Measurements from ENCODE around the gene CDC5L.
"Not testable (repeated sequence)": the region's sequence is repeated elsewhere in the genome, so short reads cannot be mapped to it uniquely, and the experiment has no call there.

Gene CDC5L

DNA sequence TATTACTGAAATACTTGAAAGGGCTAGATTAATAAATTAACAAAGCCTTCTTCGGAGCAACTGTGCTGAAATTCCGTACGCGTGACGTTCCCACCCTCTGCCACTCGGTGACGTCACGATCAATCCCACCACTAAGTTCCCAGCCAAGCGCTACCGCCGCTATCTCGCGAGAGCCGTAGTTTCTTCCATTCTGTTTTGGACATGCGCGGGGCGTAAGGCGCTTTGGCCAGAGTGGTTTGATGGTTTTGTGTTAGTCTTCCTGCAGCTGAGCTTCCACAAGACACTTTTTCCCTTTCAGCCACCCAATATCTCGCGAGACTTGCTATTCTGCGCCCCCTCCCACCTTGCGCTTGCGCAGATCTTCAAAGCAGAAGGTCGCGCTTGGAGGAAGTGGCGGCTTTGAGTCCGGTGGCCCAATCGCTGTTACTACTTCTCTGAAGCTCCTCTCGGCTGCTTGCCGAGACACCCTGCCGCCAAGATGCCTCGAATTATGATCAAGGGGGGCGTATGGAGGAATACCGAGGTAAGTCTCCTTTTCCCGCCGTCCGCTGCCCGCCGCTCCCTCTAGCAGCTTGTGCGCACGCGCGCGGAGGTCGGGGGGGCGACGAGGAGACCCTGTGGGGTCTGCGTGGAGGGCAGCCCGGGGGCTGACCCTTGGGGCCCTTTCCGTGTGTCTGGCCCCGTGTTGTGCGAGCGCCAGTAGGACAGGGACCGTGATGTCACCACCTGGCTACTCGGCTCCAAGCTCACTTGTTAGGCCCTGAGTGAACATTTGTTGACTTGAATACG lies at the start of gene CDC5L:
CDC5L (plus strand) TSS at position 361 of the 789 bp plus-strand sequence; CDS start at position 479, 118 bp downstream.
- DNase-seq = peak; percentile 98 to 99

DNA sequence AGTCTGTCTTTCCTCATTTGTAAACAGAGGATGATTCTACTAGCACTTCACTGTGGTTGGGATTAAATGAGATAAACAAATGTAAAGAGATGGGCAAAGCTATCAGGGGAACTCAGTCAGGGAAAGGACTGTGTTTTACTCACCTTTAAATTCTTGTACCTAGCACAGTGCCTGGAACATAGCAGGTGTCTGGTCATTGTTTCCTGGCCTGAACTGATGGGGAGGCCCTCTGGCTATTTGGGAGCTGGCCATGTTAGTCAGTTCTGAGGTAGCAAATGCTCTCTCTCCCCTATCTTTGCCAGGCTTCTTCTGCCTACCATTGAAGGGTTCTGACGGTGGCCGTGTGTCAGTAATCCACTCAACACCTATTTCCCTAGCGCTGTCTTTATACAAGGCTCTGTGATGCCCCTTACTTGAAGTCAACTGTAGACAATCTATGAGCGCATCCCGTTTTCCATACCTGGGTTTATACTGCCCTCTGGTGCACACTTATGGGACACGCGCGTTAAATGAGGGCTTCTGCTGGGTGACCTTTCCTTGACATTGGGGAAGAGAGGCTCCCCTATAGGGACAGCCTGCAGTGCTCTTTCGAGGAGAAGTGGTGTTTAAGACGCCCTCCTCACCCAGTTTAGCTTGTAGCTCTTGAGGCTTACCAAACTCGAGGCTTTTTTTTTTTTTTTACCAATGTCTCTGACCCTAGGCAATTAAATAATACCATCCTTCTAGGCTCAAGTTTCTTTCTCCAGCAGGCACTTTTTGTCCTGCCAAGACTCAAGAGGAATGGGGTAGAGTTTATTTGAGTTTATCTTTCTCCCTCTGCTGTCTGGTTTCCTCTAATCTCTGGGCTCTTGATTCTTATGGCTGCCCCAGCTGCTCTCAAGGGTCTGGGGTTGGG lies 49.0 kb upstream of the CDC5L start:
- peak in 1 of 2 experiments; percentile 58 for DNase-seq

DNA sequence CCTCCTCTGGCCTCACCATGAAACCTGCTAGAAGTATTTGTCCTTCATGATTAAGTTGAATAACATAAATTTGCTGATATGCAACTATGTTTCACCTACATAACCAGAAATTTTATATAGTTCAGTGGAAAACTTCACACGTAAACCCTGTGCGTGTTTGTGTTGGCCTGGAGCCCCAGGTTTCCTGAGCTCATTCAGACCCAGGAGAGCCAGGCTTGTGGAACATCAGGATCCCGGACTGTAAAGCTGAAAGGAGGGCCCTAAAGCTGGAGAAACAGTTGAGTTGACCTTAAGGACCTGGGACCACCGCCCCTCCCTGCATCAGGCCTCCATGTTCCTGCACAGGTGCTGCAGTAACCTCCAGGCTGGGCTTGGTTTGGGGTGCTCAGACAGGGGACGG lies 48.2 kb upstream of the CDC5L start:
- no peak for DNase-seq

DNA sequence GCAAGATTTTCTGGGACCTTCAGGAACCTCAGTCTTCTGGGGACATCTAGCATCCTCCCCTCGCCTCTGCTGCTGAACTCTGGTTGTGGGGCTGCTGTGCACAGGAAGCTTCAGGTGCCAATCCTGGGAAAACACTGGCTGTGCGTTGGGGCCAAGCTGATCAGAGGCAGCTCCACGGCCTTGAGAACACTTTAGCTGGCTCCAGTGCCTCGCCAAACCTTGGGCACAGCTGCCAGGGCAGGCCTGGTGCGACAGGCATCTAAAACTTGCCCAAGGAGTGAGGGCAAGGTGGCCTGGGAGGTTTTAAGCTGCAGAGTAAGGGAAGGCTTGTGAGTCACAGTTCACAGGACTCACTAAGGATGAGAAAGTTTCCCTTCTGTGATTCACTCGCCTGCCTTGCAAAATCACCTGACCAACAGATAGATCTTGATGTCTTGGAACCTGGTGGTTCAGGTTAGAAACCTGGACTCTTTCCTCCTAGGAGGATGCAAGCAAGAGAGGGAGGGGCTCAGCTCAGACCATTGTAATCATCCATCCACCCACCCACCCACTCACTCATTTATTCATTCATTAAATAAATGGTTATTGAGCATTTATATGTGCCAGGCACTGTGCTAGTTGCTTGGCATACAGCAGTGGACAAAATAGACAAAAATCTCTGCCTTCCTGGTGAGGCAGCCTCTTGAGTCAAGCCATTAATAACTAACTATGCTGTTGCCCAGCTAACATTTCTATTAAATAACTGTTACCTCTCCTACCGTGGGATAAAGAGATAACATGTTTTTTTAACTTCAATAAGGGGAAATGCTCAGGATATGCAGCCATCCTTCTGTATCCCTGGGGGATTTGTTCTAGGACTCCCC lies 47.5 kb upstream of the CDC5L start:
- DNase-seq = no peak

DNA sequence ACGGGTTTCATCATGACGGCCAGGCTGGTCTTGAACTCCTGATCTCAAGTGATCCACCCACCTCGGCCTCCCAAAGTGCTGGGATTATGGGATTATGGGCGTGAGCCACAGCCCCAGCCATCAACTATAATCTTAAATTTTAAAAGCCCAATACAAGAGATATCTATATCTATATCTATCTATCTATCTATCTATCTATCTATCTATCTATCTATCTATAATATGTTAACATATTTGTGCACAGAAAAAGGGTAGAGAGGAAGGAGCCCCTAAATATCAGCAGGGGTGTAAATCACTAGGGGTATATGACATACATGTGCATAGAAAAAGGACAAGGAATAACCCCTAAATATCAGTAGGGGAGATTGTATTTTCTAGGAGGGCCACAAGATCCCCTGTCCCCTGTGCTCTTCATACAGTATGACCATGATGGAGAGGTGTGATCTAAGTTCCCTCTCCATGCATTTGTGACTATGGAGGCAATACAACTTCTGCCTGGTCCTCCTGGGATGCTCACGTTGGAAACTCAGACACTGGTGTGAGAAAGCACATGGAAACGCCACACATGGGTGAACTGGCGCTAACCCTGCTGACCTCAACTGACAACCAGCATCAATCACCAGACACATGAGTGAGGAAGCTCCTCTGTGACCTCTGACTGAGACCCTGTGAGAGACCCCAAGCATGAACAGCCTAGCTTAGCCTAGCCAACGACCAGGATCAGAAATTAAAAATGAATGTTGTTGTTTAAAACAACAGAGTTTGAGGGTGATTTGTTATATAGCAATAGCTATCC lies 46.2 kb upstream of the CDC5L start:
- DNase-seq = no peak

- no peak for DNase-seq
Measured at GRCh38 chr6:44342052-44342451, 45.5 kb upstream of the CDC5L start.

- no peak for DNase-seq
Measured at GRCh38 chr6:44342489-44342888, 45.0 kb upstream of the CDC5L start, which contains the start of gene SPATS1. Gene SPATS1 (plus strand): TSS chr6:44342650. CDS start chr6:44343096, 446 bp downstream.

DNA sequence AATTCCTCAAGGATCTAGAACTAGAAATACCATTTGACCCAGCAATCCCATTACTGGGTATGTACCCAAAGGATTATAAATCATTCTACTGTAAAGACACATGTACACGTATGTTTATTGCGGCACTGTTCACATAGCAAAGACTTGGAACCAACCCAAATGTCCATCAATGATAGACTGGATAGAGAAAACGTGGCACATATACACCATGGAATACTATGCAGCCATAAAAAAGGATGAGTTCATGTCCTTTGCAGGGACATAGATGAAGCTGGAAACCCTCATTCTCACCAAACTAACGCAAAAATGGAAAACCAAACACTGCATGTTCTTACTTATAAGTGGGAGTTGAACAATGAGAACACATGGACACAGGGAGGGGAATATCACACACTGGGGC lies 40.7 kb upstream of the CDC5L start:
- DNase-seq = not testable (repeated sequence)

DNA sequence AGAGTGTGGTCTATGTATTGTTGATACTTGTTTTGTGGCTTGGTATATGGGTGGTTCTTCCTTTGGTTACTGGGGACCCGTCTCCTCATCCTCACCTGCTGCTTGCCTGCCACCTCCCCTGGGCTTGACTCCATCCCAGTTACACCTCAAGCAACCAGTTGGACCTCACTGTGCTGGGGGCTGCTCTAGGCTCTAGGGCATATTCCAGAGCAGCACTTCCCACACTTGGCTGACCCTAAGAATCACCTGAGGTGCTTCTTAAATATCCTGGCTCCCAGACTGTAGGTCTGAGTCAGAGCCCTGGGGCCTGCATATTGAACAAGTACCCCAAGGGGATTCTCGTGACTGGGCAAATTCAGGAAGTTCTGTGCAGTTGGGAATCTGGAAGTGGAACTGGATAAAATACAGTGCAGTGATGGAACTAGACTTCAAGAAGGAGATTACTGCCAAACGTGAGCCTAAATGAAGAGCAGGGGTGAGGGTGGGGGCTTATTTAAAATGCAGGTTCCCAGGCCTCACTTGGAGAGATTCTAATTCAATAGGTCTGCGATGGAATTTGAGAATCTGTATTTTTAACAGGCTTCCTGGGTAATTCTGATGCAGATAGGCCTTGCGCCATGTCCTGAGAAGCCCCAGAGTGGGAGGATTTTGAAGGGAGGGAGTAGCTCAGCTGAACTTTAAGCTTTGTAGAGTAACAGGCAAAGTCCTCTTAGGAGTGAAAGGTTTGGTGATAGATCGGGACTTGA lies 37.4 kb upstream of the CDC5L start:
- DNase-seq = no peak

- DNase-seq = not testable (repeated sequence)
Measured at GRCh38 chr6:44350650-44350994, 36.9 kb upstream of the CDC5L start.

DNA sequence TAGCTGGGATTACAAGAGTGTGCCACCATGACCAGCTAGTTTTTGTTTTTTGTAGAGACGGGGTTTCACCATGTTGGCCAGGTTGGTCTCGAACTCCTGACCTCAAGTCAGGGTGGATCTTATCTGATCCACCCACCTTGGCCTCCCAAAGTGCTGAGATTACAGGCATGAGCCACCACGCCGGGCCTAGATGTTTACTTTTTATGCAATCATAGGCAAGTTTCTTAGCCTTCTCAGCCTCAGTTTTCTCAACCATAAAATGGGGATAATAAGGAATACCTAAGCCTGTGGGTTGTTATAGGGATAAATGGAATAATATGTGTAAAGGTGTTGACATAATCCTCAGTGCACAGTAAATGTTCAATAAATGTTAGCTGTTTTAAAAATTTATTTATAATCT lies 35.2 kb upstream of the CDC5L start:
- no peak for DNase-seq

- no peak for DNase-seq
Measured at GRCh38 chr6:44353336-44353735, 34.2 kb upstream of the CDC5L start.

DNA sequence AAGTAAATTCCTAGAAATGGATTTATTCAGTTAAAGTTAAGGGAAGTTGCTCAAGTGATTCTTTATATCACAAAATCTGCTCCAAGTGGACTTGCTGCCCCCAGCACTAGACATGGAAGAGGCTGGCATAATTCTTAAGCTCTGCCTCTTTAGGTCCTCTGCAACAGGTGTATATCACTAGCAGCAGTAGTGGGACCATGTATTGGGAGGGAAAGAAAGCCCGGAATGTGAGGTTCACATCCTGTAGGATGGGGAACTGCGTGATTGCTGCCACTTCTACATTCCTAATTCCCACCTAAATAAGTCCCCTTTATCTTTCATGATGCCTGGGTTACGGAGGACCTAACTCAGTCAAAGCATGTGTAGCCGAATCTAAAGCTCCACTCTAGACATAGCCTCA lies 31.9 kb upstream of the CDC5L start:
- DNase-seq = no peak

- DNase-seq = no peak
Measured at GRCh38 chr6:44356487-44356886, 31.0 kb upstream of the CDC5L start.

- DNase-seq = no peak
Measured at GRCh38 chr6:44359973-44360372, 27.5 kb upstream of the CDC5L start.

- DNase-seq = no peak
Measured at GRCh38 chr6:44361947-44362346, 25.6 kb upstream of the CDC5L start.

- no peak for DNase-seq
Measured at GRCh38 chr6:44363377-44363926, 24.1 kb upstream of the CDC5L start.

DNA sequence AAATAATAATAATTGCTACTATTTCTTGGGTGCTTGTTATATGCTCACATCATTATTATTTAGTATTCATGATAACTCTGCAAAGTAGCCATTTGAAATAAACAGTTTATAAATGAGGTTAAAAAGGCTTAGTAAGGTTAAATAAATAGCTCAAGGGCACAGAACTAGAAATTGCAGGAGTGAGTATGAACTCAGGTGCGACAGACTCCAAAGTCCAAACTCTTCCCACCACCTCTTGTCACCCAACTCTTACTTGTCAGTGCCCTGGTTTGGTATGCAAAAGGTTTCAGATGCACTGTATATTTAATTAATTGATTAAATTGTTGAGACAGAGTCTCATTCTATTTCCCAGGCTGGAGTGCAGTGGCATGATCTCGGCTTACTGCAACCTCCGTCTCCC lies 20.7 kb upstream of the CDC5L start:
- DNase-seq = no peak

DNA sequence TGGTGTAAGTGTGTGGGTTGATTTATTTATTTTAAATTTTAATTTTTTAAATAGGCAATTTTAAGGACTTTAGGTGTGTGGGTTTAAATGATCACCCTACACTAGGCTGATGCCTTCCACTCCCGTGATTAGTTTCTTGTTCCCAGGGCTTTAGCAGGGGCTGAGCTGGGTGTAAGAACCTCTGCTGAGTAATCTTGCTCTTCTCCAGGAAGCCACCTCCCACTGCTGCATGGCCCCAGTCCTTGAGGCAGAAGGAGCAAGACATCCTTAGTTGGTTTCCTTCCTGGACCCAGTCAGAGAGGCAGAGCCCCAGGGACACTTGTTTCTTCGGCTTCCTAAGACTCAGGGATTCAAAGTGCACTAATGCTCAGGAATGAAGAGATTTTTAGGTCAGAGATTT lies 19.8 kb upstream of the CDC5L start:
- no peak for DNase-seq

GRCh38 chr6:44373051-44373450 lies 14.5 kb upstream of the CDC5L start:
- DNase-seq = no peak

- DNase-seq = no peak
Measured at GRCh38 chr6:44373787-44374186, 13.7 kb upstream of the CDC5L start.
